ENCODE measurements around the gene ARRB1. TPM values are rescaled to one million over a fixed set of nuclear protein-coding genes. Genes with fewer than 3 reads are reported as not detected.

The ARRB1 gene
- total and polyA plus RNA-seq, 4 donors, result 39.8 to 145 (median 55.2) TPM

DNA sequence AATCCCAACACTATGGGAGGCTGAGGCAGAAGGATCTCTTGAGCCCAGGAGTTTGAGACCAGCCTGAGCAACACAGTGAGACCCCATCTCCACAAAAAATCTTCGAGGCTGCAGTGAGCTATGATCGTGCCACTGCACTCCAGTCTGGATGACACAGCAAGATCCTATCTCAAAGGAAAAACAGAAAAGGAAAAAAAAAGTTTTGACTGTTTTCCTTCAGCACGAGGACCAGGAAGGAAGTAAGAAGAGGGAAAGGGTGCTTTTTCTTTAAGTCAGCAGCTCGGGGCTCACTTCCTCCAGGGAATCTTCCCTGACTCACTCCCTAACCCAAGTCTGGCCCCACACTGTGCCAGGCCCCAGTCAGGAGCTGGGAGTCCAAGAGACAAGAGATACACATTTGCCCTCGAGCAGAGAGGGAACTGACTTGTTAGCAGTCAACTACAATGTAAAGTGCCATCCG lies 14.2 kb downstream of the ARRB1 start:
- WGBS, 2 donors, result 14 to 20% methylated on average over 6 of the region's 6 CpGs
- peak overlapping the region in 1 of 2 donors; percentile 63 for H3K27ac ChIP-seq (ENCODE audit: low read depth in 1 of 2, low read length in 1 of 2)
- no peaks in the 10 kb centered on the region for H3K27me3 ChIP-seq (ENCODE audit: control insufficient read depth in 3 of 3, insufficient read depth in 3 of 3, low read length in 2 of 3)
- TF ChIP-seq, protein P1, sequence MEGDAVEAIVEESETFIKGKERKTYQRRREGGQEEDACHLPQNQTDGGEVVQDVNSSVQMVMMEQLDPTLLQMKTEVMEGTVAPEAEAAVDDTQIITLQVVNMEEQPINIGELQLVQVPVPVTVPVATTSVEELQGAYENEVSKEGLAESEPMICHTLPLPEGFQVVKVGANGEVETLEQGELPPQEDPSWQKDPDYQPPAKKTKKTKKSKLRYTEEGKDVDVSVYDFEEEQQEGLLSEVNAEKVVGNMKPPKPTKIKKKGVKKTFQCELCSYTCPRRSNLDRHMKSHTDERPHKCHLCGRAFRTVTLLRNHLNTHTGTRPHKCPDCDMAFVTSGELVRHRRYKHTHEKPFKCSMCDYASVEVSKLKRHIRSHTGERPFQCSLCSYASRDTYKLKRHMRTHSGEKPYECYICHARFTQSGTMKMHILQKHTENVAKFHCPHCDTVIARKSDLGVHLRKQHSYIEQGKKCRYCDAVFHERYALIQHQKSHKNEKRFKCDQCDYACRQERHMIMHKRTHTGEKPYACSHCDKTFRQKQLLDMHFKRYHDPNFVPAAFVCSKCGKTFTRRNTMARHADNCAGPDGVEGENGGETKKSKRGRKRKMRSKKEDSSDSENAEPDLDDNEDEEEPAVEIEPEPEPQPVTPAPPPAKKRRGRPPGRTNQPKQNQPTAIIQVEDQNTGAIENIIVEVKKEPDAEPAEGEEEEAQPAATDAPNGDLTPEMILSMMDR (IDR thresholded peaks at IDR 0.05; ENCODE audit: control extremely low read depth, extremely low read depth), result no peak
- H3K36me3 ChIP-seq (ENCODE audit: control insufficient read depth in 4 of 4, insufficient read depth in 4 of 4, low read length in 4 of 4), result peaks cover 0 to 8% (median 0%) of the 10 kb centered on the region in 4 donors
- peak; percentile 12 for ATAC-seq (ENCODE audit: insufficient read depth, low FRiP score)
- H3K4me1 ChIP-seq (ENCODE audit: control insufficient read depth in 5 of 5, insufficient read depth in 5 of 5, low read length in 5 of 5), result peaks cover 14 to 71% (median 54%) of the 10 kb centered on the region in 5 donors
- H3K4me3 ChIP-seq, result no peak overlapping the region
- no peak overlapping the region for H3K9ac ChIP-seq (ENCODE audit: insufficient read depth in 1 of 2, low read length in 2 of 2)
- no peak for DNase-seq
- H3K9me3 ChIP-seq (ENCODE audit: control insufficient read depth in 4 of 4, insufficient read depth in 3 of 4, low read length in 3 of 4), result no peaks in the 10 kb centered on the region

DNA sequence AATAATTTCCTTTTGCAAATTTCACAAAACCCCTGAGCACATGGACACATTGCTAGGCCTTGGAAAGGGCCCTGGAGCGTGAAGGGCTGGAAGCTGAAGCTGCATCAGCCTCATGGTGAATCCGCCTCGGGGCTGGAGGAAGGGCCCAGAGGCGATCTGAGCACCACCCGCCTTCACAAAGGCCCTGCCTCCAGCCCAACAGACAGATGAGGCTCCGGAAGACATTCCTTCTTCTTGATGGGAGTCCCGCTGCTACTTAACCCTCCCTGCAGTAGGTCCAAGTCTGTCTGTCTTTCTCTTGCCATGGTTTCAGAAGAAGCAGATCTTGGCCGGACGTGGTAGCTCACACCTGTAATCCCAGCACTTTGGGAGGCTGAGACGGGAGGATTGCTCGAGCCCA lies 16.5 kb downstream of the ARRB1 start:
- whole genome bisulfite sequencing, 2 donors, result 68 to 75% methylated on average over 11 of the region's 11 CpGs
- Histone ChIP-seq H3K27ac (ENCODE audit: low read depth in 1 of 2, low read length in 1 of 2) (peak overlapping the region in 1 of 2 donors; percentile 5), H3K9ac (ENCODE audit: insufficient read depth in 1 of 2, low read length in 2 of 2) (no peak overlapping the region), H3K9me3 (ENCODE audit: control insufficient read depth in 4 of 4, insufficient read depth in 3 of 4, low read length in 3 of 4) (no peaks in the 10 kb centered on the region), H3K36me3 (ENCODE audit: control insufficient read depth in 4 of 4, insufficient read depth in 4 of 4, low read length in 4 of 4) (peaks cover 0 to 8% (median 0%) of the 10 kb centered on the region in 4 donors), H3K4me3 (no peak overlapping the region), H3K27me3 (ENCODE audit: control insufficient read depth in 3 of 3, insufficient read depth in 3 of 3, low read length in 2 of 3) (no peaks in the 10 kb centered on the region), H3K4me1 (ENCODE audit: control insufficient read depth in 5 of 5, insufficient read depth in 5 of 5, low read length in 5 of 5) (peaks cover 9 to 60% (median 43%) of the 10 kb centered on the region in 5 donors)
- TF ChIP-seq, protein P1 (IDR thresholded peaks at IDR 0.05; ENCODE audit: control extremely low read depth, extremely low read depth), result no peak
- ATAC-seq (ENCODE audit: insufficient read depth, low FRiP score) (no peak), DNase-seq (peak in 2 of 3 donors; percentile 36 to 50)

DNA sequence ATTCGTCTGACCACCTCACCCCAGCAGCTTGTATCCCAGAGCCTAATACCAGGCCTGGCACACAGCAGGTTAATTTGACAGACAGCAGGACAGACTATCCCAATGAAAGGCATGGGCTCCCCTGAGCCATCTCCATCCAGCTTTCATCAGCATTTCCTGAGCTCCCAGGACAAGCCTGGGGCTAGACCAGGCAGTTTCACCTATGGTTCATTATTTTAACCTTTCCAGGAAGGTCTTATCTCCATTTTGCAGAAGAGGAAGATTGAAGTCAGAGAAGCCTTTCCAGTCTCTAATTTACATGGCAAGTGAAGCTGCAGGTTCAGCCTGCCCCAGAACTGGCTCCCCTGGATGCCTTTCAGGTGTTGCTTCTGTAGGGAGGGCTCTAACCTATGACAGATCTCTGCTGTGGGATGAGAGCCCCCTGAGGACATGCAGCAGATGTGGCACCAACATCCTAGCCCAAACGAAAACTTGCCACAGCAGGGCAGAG lies 17.0 kb downstream of the ARRB1 start:
- Histone ChIP-seq H3K9ac (ENCODE audit: insufficient read depth in 1 of 2, low read length in 2 of 2) (no peak overlapping the region), H3K9me3 (ENCODE audit: control insufficient read depth in 4 of 4, insufficient read depth in 3 of 4, low read length in 3 of 4) (no peaks in the 10 kb centered on the region), H3K4me3 (no peak overlapping the region), H3K36me3 (ENCODE audit: control insufficient read depth in 4 of 4, insufficient read depth in 4 of 4, low read length in 4 of 4) (peaks cover 0 to 8% (median 0%) of the 10 kb centered on the region in 4 donors), H3K27ac (ENCODE audit: low read depth in 1 of 2, low read length in 1 of 2) (peak overlapping the region in 1 of 2 donors; percentile 77), H3K4me1 (ENCODE audit: control insufficient read depth in 5 of 5, insufficient read depth in 5 of 5, low read length in 5 of 5) (peaks cover 7 to 60% (median 43%) of the 10 kb centered on the region in 5 donors), H3K27me3 (ENCODE audit: control insufficient read depth in 3 of 3, insufficient read depth in 3 of 3, low read length in 2 of 3) (no peaks in the 10 kb centered on the region)
- TF ChIP-seq, protein P1 (IDR thresholded peaks at IDR 0.05; ENCODE audit: control extremely low read depth, extremely low read depth), result no peak
- WGBS, 2 donors, result 58 to 61% methylated on average over 2 of the region's 2 CpGs
- ATAC-seq (ENCODE audit: insufficient read depth, low FRiP score), result no peak
- no peak for DNase-seq

DNA sequence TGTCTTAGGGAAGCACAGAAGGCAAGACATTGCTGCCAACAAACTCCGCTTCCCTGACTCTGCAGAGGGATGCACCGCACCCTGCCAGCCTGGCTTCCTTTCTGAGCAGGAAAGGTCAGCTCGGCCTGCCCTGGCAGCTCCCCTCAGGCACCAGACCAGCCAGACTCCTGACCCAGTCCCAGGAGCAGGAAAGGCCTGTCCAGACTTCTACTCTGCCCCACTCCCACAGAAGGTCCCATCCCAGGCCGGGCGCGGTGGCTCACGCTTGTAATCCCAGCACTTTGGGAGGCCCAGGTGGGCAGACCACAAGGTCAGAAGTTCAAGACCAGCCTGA lies 17.7 kb downstream of the ARRB1 start:
- H3K27ac ChIP-seq (ENCODE audit: low read depth in 1 of 2, low read length in 1 of 2), result peak overlapping the region in 1 of 2 donors; percentile 75
- H3K9me3 ChIP-seq (ENCODE audit: control insufficient read depth in 4 of 4, insufficient read depth in 3 of 4, low read length in 3 of 4), result no peaks in the 10 kb centered on the region
- WGBS, 2 donors, result 59 to 80% methylated on average over 7 of the region's 7 CpGs
- no peaks in the 10 kb centered on the region for H3K27me3 ChIP-seq (ENCODE audit: control insufficient read depth in 3 of 3, insufficient read depth in 3 of 3, low read length in 2 of 3)
- ATAC-seq (ENCODE audit: insufficient read depth, low FRiP score), result no peak
- H3K36me3 ChIP-seq (ENCODE audit: control insufficient read depth in 4 of 4, insufficient read depth in 4 of 4, low read length in 4 of 4), result peaks cover 0 to 8% (median 0%) of the 10 kb centered on the region in 4 donors
- peaks cover 2 to 60% (median 40%) of the 10 kb centered on the region in 5 donors for H3K4me1 ChIP-seq (ENCODE audit: control insufficient read depth in 5 of 5, insufficient read depth in 5 of 5, low read length in 5 of 5)
- no peak overlapping the region for H3K4me3 ChIP-seq
- DNase-seq, result no peak
- no peak overlapping the region for H3K9ac ChIP-seq (ENCODE audit: insufficient read depth in 1 of 2, low read length in 2 of 2)
- TF ChIP-seq, protein P1 (IDR thresholded peaks at IDR 0.05; ENCODE audit: control extremely low read depth, extremely low read depth), result no peak
